Neutrophil (primary cell): ENCODE data around the gene WDR81.
"Not testable (repeated sequence)": the region's sequence is repeated elsewhere in the genome, so short reads cannot be mapped to it uniquely, and the experiment has no call there.

Experiments used
- H3K27ac ChIP-seq: fragments of 200-600 bp; sonication (generic); 2 replicates; pipeline ENCODE4 v1.5.1; 2016; ENCODE audit warnings: mild to moderate bottlenecking, moderate library complexity
- H3K27me3 ChIP-seq: fragments of 200-600 bp; sonication (generic); 2 replicates; pipeline ENCODE4 v1.6.0; 2016; ENCODE audit warnings: mild to moderate bottlenecking
- H3K36me3 ChIP-seq: fragments of 200-600 bp; sonication (generic); 2 replicates; pipeline ENCODE4 v1.5.1; 2017
- H3K4me1 ChIP-seq, 2 experiments: fragments of 200-600 bp in 1 of 2; sonication (generic) in 1 of 2; 1 replicate in 1 of 2; 2 replicates in 1 of 2; pipeline versions ENCODE4 v1.5.1 to v1.6.1; 2013 to 2016; ENCODE audit warnings: low read depth in 1 of 2, low read length in 1 of 2, mild to moderate bottlenecking in 1 of 2, moderate library complexity in 1 of 2; ENCODE audit not compliant: control insufficient read depth in 1 of 2, insufficient read depth in 1 of 2
- H3K4me3 ChIP-seq, 2 experiments: fragments of 200-600 bp in 1 of 2; sonication (generic) in 1 of 2; 1 replicate in 1 of 2; 2 replicates in 1 of 2; pipeline ENCODE4 v1.5.1; 2013 to 2016; ENCODE audit warnings: low read depth in 1 of 2, low read length in 1 of 2, mild to moderate bottlenecking in 1 of 2, moderate library complexity in 1 of 2
- H3K9me3 ChIP-seq: fragments of 200-600 bp; sonication (generic); 2 replicates; pipeline ENCODE4 v1.5.1; 2016
- CTCF ChIP-seq: fragments of 200-600 bp; sonication (generic); IDR thresholded peaks from 2 replicates; pipeline ENCODE4 v1.5.1; 2016; ENCODE audit warnings: antibody characterized with exemption

Gene WDR81

GRCh38 chr17:1765576-1765975, 41.1 kb downstream of the WDR81 start:
- Histone ChIP-seq H3K4me1 (no peaks in the 10 kb centered on the region), H3K4me3 (no peak overlapping the region), H3K36me3 (no peaks in the 10 kb centered on the region), H3K27ac (no peak overlapping the region), H3K27me3 (peaks cover 21% of the 10 kb centered on the region), H3K9me3 (no peaks in the 10 kb centered on the region)
- no peak for TF ChIP-seq CTCF

GRCh38 chr17:1766382-1767135, 42.1 kb downstream of the WDR81 start:
- H3K4me1 ChIP-seq = peaks cover 2 to 4% of the 10 kb centered on the region in 2 experiments
- H3K9me3 ChIP-seq = no peaks in the 10 kb centered on the region
- H3K4me3 ChIP-seq = no peak overlapping the region
- peaks cover 21% of the 10 kb centered on the region for H3K27me3 ChIP-seq
- no peak overlapping the region for H3K27ac ChIP-seq
- H3K36me3 ChIP-seq = no peaks in the 10 kb centered on the region
- TF ChIP-seq CTCF = no peak

GRCh38 chr17:1767358-1767757, 42.9 kb downstream of the WDR81 start:
- Histone ChIP-seq H3K4me1 (peaks cover 5 to 6% of the 10 kb centered on the region in 2 experiments), H3K27ac (no peak overlapping the region), H3K36me3 (no peaks in the 10 kb centered on the region), H3K9me3 (no peaks in the 10 kb centered on the region), H3K27me3 (peaks cover 20% of the 10 kb centered on the region), H3K4me3 (no peak overlapping the region)
- no peak for TF ChIP-seq CTCF

- Histone ChIP-seq H3K36me3 (no peaks in the 10 kb centered on the region), H3K4me1 (peaks cover 5 to 6% of the 10 kb centered on the region in 2 experiments), H3K27me3 (no peaks in the 10 kb centered on the region), H3K9me3 (no peaks in the 10 kb centered on the region), H3K27ac (no peak overlapping the region), H3K4me3 (no peak overlapping the region)
- no peak for TF ChIP-seq CTCF
These were observed 45.4 kb downstream of the WDR81 start for GRCh38 chr17:1769822-1770477.

- not testable (repeated sequence) for H3K27me3 ChIP-seq, H3K4me1 ChIP-seq, H3K9me3 ChIP-seq, H3K4me3 ChIP-seq, H3K27ac ChIP-seq
- H3K36me3 ChIP-seq = peaks cover 19% of the 10 kb centered on the region
These were observed 48.6 kb downstream of the WDR81 start for GRCh38 chr17:1773000-1773695.
